Activated CD8-positive, alpha-beta T cell treated with anti-CD3 and anti-CD28 coated beads, Interleukin-2, amount 10 ng/mL, durations not matched to agents 7 days and 5 days (primary cell): ENCODE measurements around the gene NRDE2. TPM values are rescaled to one million over a fixed set of nuclear protein-coding genes. Genes with fewer than 3 reads are reported as not detected.

Experiments used
- ATAC-seq: fragments of 150-1000 bp; cut with Tn5 transposase; one replicate; pipeline ENCODE4 v1.10.0; 2021; ENCODE audit warnings: moderate library complexity
- CTCF ChIA-PET: fragments of 350-600 bp; sonication (Branson Sonifier 250); formaldehyde crosslinking; loops from one replicate; lab custom pipeline; 2021; ENCODE audit warnings: antibody characterized with exemption; lab: Charles Lee
- POLR2A ChIA-PET: fragments of 350-600 bp; sonication (Branson Sonifier 250); formaldehyde crosslinking; loops from one replicate; lab custom pipeline; 2021; ENCODE audit warnings: antibody characterized with exemption; lab: Charles Lee
- DNase-seq: peaks from one replicate; pipeline ENCODE4 v3.0.0-alpha.2; 2020
- H3K27ac Mint-ChIP-seq: one replicate; pipeline ENCODE4 v1.8.0; 2021; ENCODE audit warnings: mild to moderate bottlenecking, mixed read lengths
- H3K27me3 Mint-ChIP-seq: one replicate; pipeline ENCODE4 v1.8.0; 2021; ENCODE audit warnings: low read depth, mixed read lengths
- H3K36me3 Mint-ChIP-seq: one replicate; pipeline ENCODE4 v1.8.0; 2021; ENCODE audit warnings: low read depth, mixed read lengths
- H3K4me1 Mint-ChIP-seq: one replicate; pipeline ENCODE4 v1.8.0; 2021; ENCODE audit warnings: low read depth, mixed read lengths
- H3K4me3 Mint-ChIP-seq: one replicate; pipeline ENCODE4 v1.8.0; 2021; ENCODE audit warnings: mild to moderate bottlenecking, mixed read lengths
- H3K9me3 Mint-ChIP-seq: one replicate; pipeline ENCODE4 v1.8.0; 2022; ENCODE audit warnings: mixed read lengths; ENCODE audit not compliant: insufficient read depth
- total RNA-seq, 2 experiments: library from RNA; stranded (reverse); gene quantifications; one replicate each; pipeline ENCODE4 v1.2.3, GENCODE V29; 2021

The NRDE2 gene
- total RNA-seq, 2 experiments from 2014 or later, result 22.1 to 23.5 TPM

- DNase-seq (no peak), ATAC-seq (no peak)
- Mint-ChIP-seq H3K36me3 (no peaks in the 10 kb centered on the region), H3K27ac (no peak overlapping the region), H3K9me3 (no peaks in the 10 kb centered on the region), H3K27me3 (peaks cover 13% of the 10 kb centered on the region), H3K4me3 (no peak overlapping the region), H3K4me1 (no peaks in the 10 kb centered on the region)
- ChIA-PET POLR2A (no interaction called here), CTCF (no interaction called here)
Observed at GRCh38 chr14:90228478-90228877, 103.3 kb downstream of the NRDE2 start.

Other genes with a start within 250 kb of the NRDE2 start
- gene PSMC1, start 75.4 kb downstream of the NRDE2 start, total RNA-seq, result 10 to 100 TPM; 83.5 to 88.9 TPM
- gene CALM1, start 65.1 kb upstream of the NRDE2 start, total RNA-seq, result 100 to 1,000 TPM; 788 to 821 TPM